ENCODE measurements around the gene GOT2. TPM values are rescaled to one million over a fixed set of nuclear protein-coding genes. Genes with fewer than 3 reads are reported as not detected.
"Not testable (repeated sequence)": the region's sequence is repeated elsewhere in the genome, so short reads cannot be mapped to it uniquely, and the experiment has no call there.

The GOT2 gene
- total RNA-seq, 1 experiment from 2014 or later = 144 TPM

DNA sequence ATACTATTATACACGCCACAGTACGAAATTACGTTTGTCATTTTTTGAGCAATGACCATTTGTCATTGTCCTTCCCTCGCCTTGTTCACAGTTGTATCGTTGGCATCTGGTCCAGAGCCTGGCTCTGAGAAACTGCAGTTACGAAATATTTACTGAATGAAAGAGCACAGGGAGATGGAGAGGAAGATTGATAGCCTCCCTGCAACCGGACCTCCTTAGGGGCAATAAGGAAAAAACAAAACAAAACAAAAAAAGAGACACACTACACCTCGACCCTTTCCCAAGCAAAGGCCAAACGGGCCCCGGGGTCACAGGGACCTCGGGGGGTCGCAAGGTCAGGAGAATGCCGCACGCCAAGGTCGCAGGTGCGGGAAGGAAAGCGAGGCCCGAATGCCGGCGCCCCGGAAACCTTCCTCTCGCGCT is 857 bp downstream of the GOT2 start:
- DNase-seq = no peak
- Histone ChIP-seq H3K4me3 (ENCODE audit: insufficient read depth, low read depth, low read length) (peak overlapping the region; percentile 91), H3K27me3 (ENCODE audit: control insufficient read depth, insufficient read depth, low read length) (no peaks in the 10 kb centered on the region), H3K36me3 (replicated peaks; ENCODE audit: control insufficient read depth, insufficient read depth, low read length) (peaks cover 3% of the 10 kb centered on the region)

DNA sequence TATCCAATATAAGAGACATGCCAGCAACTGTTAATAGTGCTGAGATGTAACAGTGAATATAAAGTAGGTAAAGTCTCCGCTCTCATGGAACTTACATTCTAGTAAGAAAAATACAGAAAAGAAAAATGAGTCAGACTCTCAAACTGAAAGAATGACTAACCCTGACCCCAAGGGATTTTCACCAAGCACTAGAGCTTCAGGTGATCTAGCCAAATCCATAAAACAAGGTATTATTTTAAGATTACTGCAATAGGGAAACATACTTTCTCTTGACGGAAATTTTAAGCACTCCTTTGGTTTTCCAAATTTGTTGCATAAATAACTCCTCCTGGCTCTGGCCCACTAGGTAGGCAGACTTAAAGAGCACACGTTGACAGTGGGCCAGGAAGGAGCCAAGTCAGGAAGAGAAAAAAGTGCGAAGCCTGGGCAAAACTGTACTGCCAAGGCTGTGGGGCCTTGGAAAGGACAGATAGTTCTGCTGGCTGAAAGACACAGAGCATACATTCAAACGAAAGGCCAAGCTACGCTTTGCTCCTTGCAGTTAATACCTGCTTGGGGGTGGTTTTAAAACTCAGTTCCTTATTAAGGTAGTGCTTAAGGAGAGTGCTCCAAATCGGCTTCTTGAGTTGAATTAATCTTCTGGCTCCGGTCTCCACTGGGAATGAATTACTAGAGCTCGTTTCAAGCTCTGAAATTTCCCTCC is 1.4 kb downstream of the GOT2 start:
- no peak for DNase-seq
- Histone ChIP-seq H3K36me3 (replicated peaks; ENCODE audit: control insufficient read depth, insufficient read depth, low read length) (peaks cover 3% of the 10 kb centered on the region), H3K4me3 (ENCODE audit: insufficient read depth, low read depth, low read length) (peak overlapping the region; percentile 91), H3K27me3 (ENCODE audit: control insufficient read depth, insufficient read depth, low read length) (no peaks in the 10 kb centered on the region)

DNA sequence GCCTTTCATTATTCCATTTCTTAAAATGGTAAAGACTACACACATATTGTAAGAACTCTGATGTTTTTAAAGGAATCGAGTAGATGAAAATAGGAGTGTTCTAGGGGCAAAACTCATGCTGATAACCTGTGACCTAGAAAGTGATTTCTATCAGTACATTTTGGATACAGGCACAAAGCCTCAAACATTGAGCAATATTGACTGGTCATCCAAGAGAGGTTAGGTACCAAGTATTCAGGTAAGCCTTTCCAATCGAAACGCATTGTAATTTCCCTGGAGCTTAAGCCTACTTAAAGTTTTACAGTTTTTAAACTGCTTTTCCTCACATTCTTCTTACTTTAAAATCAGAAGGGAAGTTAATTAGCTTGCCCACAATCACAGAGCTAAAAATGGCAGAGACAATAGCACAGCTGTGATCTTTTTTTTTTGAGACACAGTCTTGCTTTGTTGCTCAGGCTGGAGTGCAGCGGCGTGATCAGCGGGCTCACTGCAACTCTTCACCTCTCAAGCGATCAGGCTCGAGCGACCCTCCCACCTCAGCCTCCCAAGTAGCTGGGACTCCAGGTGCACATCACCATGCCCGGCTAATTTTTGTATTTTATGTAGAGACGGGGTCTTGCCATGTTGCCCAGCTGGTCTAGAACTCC is 3.3 kb downstream of the GOT2 start:
- no peak overlapping the region for H3K4me3 ChIP-seq (ENCODE audit: insufficient read depth, low read depth, low read length)
- H3K36me3 ChIP-seq (replicated peaks; ENCODE audit: control insufficient read depth, insufficient read depth, low read length) = peaks cover 3% of the 10 kb centered on the region
- DNase-seq = no peak
- H3K27me3 ChIP-seq (ENCODE audit: control insufficient read depth, insufficient read depth, low read length) = no peaks in the 10 kb centered on the region

DNA sequence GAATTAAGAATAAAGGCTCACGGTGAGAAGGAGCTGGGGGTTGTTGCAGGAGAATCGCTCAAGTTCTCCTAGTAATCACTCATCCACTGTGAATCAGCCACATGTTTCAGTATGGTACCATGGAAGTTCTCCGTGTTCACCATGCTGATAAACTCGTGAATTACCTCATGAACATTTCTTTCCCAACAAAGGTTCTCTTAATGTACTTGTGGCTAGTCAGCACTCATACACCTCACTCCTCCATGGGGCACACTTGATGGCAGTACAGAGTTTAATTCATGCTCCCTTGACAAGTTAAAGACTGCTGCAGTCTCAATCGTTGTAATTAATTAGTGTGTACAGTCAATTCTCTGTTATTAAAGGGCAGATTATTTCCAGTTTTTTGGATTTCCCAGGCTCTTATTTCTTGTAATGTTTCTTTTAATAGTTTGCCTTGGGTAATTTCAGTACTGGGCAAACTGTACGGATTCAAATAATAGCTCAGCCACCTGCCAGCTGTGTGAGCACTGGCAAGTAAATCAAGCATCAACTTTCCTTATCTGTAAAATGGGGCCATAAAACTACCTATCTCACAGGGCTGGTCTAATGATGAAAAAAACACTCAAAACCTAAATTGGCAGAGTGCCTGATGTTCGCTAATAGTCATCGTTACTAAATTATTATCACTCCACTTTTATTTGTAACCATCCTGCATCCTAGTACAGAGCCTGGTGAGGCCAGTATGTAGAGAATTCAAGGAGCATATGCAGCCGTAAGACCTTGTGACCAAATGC is 6.1 kb downstream of the GOT2 start:
- no peak for DNase-seq
- no peaks in the 10 kb centered on the region for H3K27me3 ChIP-seq (ENCODE audit: control insufficient read depth, insufficient read depth, low read length)
- peaks cover 11% of the 10 kb centered on the region for H3K36me3 ChIP-seq (replicated peaks; ENCODE audit: control insufficient read depth, insufficient read depth, low read length)
- no peak overlapping the region for H3K4me3 ChIP-seq (ENCODE audit: insufficient read depth, low read depth, low read length)

DNA sequence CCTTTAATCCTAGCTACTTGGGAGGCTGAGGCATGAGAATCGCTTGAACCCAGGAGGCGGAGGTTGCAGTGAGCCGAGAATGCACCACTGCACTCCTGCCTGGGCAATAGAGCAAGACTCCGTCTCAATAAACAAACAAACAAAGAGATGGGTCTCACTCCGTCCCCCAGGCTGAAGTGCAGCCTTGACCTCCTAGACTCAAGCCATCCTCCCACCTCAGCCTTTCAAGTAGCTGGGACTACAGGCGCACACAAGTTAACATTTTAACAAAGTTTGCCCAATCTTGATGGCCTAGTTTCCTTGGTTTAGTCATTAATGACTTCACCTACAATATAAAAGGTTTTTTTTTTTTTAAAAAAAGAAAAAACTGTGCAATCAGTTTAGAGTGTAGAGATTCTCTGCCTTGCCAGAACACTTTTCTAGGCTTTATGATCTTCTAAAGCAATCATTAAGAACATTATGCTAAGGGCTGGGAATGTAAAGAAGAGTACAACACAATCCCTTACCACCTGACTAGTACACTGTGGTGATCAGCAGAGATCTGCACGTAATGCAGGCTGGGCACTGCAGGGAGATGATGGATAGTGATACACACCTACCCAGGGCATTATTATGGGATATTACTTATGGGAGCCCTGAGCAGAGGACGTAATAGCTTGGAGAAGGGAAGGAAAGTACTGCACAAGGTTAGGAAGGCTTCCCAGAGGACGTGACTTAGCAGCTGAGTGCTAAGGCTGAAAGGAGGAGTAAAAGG is 6.9 kb downstream of the GOT2 start:
- peaks cover 14% of the 10 kb centered on the region for H3K36me3 ChIP-seq (replicated peaks; ENCODE audit: control insufficient read depth, insufficient read depth, low read length)
- no peak for DNase-seq
- H3K4me3 ChIP-seq (ENCODE audit: insufficient read depth, low read depth, low read length) = no peak overlapping the region
- H3K27me3 ChIP-seq (ENCODE audit: control insufficient read depth, insufficient read depth, low read length) = no peaks in the 10 kb centered on the region

DNA sequence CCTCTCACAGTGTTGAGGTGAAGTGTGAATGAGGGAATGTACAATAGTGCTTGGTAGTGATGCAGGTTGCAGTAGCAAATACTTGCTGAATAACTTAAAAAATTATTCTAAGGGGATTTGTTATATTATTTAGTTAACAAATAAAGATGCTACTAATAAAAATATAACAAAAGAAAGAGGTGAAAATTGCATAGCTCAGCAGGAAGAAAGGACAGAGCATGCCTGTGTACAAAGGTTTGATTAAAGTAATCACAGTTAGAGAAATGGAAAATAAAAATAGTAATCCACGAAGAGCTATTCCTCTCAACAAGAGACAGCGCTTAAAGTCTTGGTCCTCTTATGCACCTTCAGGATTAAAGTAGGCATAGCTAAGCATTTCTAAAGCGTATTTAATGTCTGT is 11.0 kb downstream of the GOT2 start:
- no peaks in the 10 kb centered on the region for H3K27me3 ChIP-seq (ENCODE audit: control insufficient read depth, insufficient read depth, low read length)
- DNase-seq = no peak
- H3K4me3 ChIP-seq (ENCODE audit: insufficient read depth, low read depth, low read length) = no peak overlapping the region
- peaks cover 29% of the 10 kb centered on the region for H3K36me3 ChIP-seq (replicated peaks; ENCODE audit: control insufficient read depth, insufficient read depth, low read length)

DNA sequence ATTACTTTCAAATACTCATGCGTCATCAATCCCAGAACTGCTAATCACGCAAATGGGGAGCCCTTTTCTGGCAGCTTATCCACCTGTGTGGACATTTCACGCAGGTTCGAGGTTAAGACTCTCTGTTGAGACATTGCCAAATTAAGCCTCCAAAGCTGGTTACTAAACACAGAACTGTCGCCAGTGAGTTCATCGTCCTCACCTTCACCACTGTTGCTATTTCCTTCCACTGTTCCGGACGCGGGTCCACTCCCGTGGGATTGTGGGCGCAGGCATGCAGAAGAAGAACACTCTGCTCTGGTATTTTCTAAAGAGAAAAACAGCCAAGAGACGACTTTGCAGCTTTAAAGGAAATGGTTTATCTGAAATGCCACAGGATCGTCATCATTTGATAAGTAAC is 16.1 kb downstream of the GOT2 start:
- no peak for DNase-seq
- Histone ChIP-seq H3K27me3 (ENCODE audit: control insufficient read depth, insufficient read depth, low read length) (no peaks in the 10 kb centered on the region), H3K36me3 (replicated peaks; ENCODE audit: control insufficient read depth, insufficient read depth, low read length) (peaks cover 42% of the 10 kb centered on the region), H3K4me3 (ENCODE audit: insufficient read depth, low read depth, low read length) (no peak overlapping the region)

DNA sequence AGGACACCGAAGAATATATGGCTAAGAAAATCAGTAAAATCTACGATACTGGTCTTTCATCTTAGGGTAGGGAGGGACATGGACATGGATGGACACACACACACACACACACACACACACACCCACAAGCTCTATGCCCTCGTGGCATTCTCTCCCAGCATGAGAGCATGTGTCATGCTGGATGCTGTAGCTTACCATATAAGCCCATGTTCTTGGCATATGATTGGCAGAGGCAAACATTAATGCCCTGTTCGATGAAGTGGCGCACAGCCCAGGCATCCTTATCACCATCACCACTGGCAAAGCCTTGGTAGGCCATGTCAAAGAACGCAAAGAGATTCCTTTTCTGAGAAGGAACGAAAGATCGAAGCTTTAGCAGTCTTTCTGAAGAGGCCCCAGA is 17.6 kb downstream of the GOT2 start:
- H3K36me3 ChIP-seq (replicated peaks; ENCODE audit: control insufficient read depth, insufficient read depth, low read length) = peaks cover 43% of the 10 kb centered on the region
- H3K27me3 ChIP-seq (ENCODE audit: control insufficient read depth, insufficient read depth, low read length) = no peaks in the 10 kb centered on the region
- H3K4me3 ChIP-seq (ENCODE audit: insufficient read depth, low read depth, low read length) = no peak overlapping the region
- DNase-seq = no peak

DNA sequence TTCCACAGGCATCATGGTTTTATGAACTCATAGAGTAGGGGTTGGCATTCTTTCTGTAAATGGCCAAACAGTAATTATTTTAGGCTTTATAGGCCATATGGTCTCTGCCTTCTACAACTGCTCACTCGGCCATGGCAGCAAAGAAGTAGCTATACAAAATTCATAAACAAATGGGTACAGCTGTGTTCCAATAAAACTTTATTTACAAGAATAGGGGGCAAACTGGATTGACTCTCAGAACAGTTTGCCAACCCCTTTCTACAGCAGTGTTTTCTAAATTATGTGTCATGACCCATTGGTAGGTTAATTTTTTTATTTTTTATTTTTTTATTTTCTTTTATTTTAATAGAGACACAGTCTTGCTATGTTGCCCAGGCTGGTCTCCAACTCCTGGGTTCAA is 20.4 kb downstream of the GOT2 start:
- no peak for DNase-seq
- H3K4me3 ChIP-seq (ENCODE audit: insufficient read depth, low read depth, low read length) = no peak overlapping the region
- H3K27me3 ChIP-seq (ENCODE audit: control insufficient read depth, insufficient read depth, low read length) = no peaks in the 10 kb centered on the region
- H3K36me3 ChIP-seq (replicated peaks; ENCODE audit: control insufficient read depth, insufficient read depth, low read length) = peaks cover 39% of the 10 kb centered on the region

DNA sequence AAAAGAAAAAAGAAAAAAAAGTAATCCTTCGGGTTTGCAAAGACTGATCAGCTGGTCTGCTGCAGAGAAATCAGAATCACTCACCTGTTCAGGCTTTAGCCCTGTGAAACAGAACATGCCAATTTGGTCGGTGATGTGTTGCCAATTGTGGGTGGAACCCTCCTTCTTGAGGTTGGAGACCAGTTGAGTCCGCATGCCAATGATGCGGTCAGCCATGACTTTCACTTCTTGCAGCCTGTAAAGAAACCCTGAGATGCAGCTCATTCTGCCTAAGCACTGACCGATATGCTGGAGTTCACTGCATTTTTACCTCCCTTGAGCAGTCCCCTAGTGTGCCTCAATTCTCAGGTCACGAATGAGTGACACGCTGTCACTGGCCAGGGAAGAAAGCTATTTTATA is 24.8 kb downstream of the GOT2 start:
- Histone ChIP-seq H3K27me3 (ENCODE audit: control insufficient read depth, insufficient read depth, low read length) (no peaks in the 10 kb centered on the region), H3K36me3 (replicated peaks; ENCODE audit: control insufficient read depth, insufficient read depth, low read length) (peaks cover 25% of the 10 kb centered on the region), H3K4me3 (ENCODE audit: insufficient read depth, low read depth, low read length) (no peak overlapping the region)
- no peak for DNase-seq

DNA sequence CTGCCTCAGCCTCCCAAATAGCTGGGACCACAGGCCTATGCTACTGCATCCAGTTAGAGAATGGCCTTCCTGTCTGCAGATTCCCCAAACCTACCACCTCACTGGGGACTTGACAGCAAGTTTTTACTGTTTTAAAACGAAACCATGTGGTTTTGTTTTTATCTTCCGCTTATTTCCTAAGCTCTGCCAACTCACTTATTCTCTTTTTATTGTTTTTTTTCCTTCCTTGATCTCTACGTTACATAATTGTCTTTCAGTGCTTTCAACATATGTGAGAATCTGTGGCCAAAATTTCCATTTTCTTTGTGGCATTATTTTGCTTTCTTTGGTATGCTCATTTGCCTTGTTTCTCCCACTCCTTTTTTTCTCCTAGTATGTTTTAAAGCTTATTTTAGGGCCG is 35.0 kb downstream of the GOT2 start:
- DNase-seq = no peak
- Histone ChIP-seq H3K36me3 (replicated peaks; ENCODE audit: control insufficient read depth, insufficient read depth, low read length) (no peaks in the 10 kb centered on the region), H3K4me3 (ENCODE audit: insufficient read depth, low read depth, low read length) (no peak overlapping the region), H3K27me3 (ENCODE audit: control insufficient read depth, insufficient read depth, low read length) (no peaks in the 10 kb centered on the region)

DNA sequence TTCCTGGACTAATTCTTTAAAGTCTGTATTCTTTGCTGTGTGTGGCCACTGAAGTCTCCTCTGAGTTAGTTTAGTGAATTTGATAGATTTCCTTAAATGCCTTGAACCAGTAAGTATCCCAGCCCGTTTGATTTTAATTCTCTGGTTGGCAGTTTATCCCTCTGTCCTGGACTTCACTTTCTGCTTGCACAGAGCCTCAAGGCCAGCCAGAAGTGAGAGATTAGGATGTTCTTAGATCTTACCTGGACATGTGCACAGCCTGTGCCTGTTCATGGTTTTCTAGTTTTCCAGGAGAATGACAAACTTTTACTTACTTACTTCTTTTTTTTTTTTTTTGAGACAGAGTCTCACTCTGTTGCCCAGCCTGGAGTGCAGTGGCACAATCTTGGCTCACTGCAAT is 38.7 kb downstream of the GOT2 start:
- Histone ChIP-seq H3K4me3 (ENCODE audit: insufficient read depth, low read depth, low read length) (no peak overlapping the region), H3K27me3 (ENCODE audit: control insufficient read depth, insufficient read depth, low read length) (no peaks in the 10 kb centered on the region), H3K36me3 (replicated peaks; ENCODE audit: control insufficient read depth, insufficient read depth, low read length) (no peaks in the 10 kb centered on the region)
- no peak for DNase-seq

DNA sequence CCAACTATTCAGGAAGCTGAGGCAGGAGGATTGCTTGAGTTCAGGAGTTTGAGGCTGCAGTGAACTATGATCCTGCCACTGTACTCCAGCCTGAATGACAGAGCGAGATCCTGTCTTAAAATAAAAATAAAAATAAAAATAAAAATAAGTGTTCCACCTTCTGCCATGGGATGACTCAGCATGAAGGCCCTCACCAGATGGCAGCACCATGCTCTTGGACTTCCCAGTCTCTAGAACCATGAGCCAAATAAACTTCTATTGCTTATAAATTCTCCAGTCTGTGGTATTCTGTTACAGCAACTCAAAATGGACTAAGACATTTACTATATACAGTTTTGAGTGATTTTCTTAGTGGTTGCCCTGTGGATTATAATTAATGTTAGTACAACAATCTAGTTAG is 41.7 kb downstream of the GOT2 start:
- H3K27me3 ChIP-seq (ENCODE audit: control insufficient read depth, insufficient read depth, low read length) = no peaks in the 10 kb centered on the region
- DNase-seq = no peak
- no peak overlapping the region for H3K4me3 ChIP-seq (ENCODE audit: insufficient read depth, low read depth, low read length)
- no peaks in the 10 kb centered on the region for H3K36me3 ChIP-seq (replicated peaks; ENCODE audit: control insufficient read depth, insufficient read depth, low read length)

DNA sequence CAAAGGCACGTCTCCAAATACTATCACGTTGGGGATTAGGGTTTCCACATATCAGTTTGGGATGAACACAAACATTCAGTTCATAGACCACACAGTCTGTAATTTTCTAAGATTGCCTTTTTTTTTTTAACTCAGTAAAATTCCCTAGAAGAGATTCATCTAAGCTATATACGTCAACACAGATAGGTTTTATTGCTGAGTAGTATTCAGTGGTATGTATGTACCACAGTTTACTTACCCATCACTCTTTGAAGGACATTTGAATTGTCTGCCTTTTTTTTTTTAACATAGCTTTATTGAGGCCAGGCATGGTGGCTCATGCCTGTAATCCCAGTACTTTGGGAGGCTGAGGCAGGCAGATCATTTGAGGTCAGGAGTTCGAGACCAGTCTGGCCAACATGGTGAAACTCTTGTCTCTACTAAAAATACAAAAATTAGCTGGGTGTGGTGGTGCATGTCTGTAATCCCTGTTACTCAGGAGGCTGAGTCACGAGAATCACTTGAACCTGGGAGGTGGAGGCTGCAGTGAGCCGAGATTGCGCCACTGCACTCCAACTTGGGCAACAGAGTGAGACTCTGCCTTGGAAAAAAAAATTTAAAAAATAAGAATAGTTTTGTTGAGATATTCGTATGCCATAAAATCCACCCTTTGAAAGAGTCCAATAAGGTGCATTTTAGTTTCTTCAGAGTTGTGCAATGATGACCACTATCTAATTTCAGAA is 47.0 kb downstream of the GOT2 start:
- H3K4me3 ChIP-seq (ENCODE audit: insufficient read depth, low read depth, low read length); H3K27me3 ChIP-seq (ENCODE audit: control insufficient read depth, insufficient read depth, low read length); H3K36me3 ChIP-seq (replicated peaks; ENCODE audit: control insufficient read depth, insufficient read depth, low read length); DNase-seq: not testable (repeated sequence)
